Measurements from ENCODE around the gene TANGO2.

Gene TANGO2

GRCh38 chr22:20052309-20053259 is 31.7 kb downstream of the TANGO2 start:
- no peak for DNase-seq

GRCh38 chr22:20053407-20054033 is 32.6 kb downstream of the TANGO2 start:
- no peak for DNase-seq

DNA sequence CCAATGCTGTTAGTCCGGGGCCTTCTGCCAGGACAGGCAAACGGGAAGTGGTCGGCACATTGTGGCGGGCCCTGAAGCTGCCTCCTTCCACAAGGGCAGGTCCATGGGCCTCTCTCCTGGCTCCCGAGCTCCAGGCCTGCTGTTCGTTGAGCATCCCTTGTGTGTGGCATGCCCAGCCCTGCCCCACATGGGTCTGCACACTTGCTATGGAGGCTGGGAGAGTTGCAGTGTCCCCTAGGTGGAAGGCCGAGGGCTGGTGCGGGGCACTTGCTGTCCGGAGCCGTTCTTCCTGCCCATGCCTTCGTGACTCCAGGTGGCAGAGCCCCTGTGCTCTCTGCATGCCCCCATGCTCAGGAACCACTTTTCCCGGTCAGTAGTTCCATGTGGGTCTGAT is 33.1 kb downstream of the TANGO2 start:
- DNase-seq = no peak

DNA sequence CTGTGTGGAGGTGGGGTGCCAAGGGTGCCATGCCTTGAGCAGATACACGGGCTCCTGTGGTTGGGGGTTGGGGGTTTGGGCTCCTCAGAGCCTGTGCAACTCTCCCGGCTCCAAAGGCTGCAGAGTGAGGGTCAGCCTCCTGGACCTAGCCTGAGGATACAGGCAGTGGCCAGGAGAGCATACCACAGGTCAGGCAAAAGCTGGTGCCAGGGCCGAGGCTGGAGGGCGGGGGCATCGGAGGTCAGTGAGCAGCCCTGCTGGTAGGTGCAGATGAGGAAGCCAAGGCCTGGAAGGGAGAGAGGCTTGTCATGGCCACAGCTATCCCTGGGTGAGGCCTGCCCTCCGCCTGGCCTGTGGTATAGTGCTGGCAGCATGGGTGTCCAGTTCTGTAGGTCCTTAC is 33.6 kb downstream of the TANGO2 start:
- no peak for DNase-seq

GRCh38 chr22:20055144-20055543 is 34.2 kb downstream of the TANGO2 start:
- DNase-seq = no peak

- no peak for DNase-seq
Measured at GRCh38 chr22:20055654-20056053, 34.7 kb downstream of the TANGO2 start.

DNA sequence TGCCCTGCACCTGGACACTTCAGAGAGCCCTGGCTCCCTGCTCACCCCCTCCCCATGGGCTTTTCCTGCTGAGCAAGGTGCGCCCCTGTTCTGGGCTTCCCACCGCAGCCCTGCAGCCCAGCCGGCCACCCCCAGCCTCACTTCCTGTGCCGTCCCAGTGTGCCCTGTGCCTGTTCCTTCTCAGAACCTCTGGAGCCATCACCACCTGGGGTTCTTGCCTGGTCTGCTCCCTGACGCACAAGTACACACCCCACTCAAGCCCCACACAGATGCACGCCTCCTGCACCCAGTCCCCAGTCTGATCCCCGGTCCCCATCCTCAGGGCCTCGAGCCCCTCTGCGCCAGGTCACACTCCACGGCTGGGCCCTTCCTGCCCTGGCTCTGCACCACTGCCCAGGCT is 35.3 kb downstream of the TANGO2 start:
- no peak for DNase-seq

DNA sequence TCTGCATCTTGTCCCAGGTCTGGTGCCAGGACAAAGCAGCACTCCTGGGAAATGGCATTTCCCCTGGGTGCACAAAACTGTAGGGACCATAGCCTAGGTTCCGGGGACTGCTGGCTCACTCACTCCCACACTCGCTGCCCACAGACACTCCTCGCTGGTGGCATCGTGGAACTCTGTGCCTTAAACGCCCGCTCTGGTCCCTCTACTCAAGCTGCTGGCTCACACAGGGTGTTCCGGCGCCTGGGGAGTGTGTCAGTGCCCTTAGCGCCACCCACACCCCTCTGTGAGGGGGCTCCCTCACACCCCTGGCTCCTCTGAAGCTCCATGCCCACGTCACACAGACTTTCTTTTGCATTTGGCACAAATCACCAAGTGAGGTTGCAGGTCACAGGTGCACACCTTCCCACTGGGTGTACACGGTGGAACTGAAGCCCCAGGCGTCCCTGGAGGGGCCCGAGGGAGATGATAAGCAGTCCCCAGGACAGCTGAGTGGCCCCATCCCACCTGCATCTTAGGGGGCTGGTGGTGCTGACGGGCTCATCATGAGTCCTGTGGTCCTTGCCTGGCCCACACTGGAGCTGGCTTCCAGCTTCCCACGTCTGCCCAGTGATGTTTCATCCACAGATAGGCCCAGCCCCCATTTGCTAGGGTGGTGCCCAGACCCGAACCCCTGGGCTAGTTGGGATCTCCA is 35.9 kb downstream of the TANGO2 start:
- no peak for DNase-seq

DNA sequence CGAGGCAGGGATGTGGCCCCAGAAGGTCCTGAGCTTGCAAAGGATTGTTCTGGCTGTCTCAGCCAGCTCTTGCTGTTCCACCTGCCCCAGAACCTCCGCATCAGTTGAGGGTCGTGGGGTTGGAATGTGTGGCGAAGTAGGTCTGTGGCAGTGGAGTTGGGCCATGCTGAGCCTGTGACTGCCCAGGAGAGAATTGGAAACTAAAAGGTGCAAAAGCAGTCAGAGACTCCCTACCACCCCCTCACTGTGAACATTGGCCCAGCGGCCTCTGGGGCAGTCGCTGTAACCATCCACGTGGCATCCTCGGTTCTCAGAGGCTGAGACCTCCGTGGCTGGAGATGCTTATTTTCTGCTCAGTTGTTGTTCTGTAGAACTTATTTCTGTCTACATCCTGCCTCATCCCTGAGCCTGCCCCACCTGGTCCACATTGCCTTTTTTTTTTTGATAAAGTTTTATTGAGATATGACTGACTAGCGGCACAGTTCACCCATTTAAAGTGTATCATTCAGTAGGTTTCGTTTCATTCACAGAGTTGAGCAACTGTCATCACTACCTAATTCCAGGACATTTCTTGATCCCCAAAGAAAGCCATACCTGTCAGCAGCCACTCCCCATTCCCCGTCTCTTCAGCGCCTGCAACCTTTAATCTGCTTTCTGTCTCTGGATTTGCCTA is 36.8 kb downstream of the TANGO2 start:
- DNase-seq = no peak

DNA sequence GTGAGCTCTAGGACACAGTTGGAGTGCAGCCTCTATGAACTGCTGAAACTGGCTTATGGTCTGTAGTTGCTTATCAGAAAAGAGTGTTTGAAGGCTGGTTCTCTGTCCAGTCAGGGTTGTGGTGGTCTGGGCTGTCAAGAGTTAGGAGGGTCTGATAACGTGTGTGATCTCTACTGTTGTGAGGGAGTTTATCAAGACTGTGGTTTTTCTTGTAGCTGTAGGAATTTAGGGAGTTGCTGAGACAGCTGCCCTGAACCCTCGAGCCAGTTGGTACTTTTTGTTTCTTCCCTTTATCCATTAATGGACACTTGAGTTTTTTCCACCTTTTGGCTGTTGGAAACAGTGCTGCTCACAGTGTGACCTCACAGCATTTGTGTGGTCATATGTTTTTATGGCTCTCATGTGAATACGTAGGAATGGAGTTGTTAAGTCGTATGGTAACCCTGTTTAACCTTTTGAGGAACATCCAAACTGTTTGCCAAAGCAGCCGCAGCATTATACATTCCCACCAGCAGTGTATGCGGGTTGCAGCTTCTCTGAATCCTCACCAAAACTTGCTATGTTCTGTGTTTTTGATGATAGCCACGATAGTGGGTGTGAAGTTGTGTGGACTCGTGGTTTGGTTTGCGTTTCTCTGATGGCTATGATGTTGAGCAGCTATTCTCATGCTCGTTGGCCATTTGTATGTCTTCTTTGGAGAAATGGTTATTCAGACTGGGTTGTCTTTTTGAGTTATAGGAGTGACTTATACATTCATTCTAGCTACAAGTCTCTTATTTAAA is 38.3 kb downstream of the TANGO2 start:
- no peak for DNase-seq

DNA sequence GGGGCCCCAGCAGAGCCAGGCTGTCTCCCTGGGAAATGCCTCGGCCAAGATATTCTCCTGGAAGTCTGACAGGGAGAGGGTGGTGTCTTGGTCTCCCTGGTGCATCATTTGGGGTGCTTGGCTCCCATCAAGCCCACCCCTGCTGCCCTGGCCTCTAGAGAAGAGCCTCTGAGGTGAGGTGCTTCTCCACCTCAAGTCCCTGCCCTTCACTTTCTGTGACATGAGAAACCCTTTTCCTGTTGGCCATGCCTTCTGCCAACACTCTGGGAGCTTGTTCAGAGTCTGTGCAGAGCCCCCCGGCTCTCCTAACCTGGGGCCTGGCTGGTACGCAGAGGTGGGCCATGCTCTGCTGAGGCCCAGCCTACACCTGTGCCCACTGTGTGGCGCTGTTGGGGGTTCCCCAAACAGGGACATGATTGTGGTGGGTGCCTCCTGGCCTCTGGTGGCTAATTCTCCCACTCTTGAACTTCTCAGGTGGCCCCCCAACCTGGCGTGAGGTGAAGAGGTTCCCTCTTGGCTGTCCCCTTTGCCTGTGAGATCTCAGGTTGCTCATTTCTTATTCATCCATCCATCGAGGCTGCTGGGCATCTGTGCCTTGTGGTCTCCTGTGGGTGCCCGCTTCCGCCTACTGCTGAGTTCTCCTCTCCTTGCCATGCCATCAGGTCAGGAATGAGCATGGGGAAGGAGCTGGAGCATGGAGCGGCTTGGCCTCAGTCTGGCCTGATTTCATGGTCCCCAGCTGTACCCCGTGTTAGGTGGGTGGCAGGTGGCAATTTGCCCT is 40.0 kb downstream of the TANGO2 start:
- no peak for DNase-seq

DNA sequence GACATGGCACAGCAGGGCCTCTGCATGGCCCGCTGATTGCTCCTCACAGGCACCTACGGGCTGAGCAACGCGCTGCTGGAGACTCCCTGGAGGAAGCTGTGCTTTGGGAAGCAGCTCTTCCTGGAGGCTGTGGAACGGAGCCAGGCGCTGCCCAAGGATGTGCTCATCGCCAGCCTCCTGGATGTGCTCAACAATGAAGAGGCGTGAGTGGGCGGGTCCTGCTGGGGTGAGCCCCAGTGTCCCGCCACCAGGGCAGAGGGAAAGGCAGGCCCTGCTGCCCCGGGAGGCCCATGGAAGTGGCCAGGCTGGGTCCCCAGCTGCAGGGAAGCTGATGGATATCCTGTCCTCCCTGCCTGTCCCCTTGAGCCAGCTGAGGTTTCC is 40.6 kb downstream of the TANGO2 start:
- no peak for DNase-seq

DNA sequence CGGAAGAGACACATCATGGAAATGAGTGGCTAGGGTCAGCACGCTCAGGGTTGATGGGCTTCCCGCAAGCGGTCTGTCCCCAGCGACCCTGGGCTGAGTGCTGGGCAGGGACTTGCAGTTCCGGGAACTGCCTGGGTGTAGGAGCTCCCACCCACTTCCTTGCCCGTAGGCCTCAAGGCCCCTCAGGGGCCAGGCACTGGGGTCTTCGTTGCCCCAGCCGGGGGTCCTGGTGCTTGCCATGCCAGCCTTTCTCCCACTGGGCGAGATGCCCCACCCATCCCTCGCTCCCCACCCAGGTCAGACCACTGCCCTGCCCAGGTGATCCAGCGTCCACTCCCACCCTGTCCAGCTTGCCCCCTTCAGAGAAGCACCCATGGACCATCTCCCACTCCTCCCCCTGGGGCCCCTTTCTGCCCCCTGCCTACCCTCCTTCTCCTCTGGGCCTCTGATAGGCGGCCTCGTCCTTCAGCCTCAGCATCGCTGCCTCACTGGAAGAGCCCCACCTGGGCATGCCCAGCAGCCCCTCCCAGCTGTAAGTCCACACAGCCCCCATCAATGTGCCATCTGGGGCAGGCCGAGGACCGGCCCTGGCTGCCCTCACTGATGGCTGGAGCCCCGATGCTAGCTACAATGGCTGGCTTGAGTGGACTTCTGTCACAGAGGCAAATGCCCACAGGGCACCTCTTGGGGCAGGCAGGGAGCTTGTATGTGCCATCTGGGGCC is 41.3 kb downstream of the TANGO2 start:
- no peak for DNase-seq

DNA sequence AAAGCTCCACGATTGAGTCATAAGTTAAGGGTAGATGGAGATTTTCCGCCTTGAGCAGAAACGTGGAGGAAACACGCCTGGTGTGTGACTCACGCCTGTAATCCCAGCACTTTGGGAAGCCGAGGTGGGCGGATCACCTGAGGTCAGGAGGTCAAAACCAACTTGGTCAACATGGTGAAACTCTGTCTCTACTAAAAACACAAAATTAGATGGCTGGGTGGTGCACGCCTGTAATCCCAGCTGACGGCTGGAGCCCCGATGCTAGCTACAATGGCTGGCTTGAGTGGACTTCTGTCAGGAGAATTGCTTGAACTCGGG is 41.8 kb downstream of the TANGO2 start:
- DNase-seq = no peak

DNA sequence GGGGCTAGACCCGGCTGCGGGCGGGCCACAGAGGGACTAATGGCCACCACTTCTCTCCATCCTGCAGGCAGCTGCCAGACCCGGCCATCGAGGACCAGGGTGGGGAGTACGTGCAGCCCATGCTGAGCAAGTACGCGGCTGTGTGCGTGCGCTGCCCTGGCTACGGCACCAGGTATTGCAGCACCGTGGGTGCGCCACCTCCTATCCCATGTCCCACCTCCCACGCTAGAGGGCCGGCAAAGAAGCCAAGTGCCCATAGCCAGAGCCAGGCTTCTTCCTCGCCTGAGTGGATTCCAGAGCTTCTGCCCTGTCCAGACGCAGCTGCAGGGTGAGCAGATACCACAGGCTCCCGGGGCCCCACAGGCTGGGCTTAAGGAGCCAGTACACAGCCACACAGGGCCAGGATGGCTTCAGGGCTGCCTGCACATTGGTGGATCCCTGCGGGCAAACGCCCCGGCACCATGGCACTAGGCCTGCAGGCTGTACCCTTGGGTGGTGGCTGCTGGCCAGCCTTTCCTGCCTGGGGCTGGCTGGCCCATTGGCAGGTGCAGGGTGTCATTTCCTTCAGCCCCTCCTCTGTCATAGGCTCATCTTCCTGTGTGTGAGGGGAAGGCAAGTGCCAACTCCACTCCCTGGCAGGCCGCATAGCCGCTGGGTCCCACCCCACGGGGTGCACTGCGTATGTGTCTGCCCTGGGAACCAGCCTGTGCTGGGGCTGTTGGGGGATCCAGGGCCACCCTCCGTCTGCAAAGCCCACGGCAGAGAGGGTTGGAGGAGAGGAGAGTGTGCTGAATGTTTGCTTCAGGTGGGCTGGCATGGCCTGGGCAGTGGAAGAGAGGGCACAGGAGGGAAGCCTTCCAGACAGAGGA is 42.6 kb downstream of the TANGO2 start:
- DNase-seq = no peak

- no peak for DNase-seq
Measured at GRCh38 chr22:20064140-20064480, 43.2 kb downstream of the TANGO2 start.

- no peak for DNase-seq
Measured at GRCh38 chr22:20064545-20065262, 43.8 kb downstream of the TANGO2 start.

DNA sequence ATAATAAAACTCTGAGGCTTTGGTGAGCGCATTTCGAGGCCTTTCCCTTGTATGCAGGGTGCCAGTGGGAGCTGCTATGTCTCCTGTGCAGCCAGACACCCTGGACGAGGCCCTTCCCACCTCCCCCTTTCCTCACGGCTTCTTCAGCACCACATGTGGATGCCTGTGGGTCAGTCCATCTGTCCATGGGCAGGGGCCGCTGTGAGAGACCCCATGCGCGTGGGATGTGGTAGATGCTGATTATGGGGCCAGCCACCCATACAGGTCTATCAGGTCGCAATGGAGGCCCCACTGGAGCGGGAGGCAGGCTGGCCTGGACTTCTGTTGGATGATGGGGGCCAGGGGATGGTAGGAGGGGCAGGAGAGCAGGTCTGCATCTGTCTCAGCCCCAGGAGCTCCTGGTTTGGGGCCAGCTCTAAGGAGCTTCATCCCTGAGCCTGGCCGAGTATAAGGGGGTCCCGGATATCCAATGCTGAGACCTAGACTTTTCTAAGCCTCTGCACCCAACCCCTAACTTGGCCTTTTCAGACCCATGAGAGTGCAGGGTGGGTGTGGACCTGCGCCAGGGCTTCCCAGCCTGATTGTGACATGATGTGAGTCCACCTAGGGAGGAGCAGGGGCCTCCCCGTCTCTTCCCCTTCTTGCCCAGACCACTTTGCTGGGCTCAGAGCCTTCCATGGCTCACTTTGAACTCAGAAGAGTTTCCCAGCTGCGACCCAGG is 45.1 kb downstream of the TANGO2 start:
- no peak for DNase-seq

All from stimulated activated naive CD4-positive, alpha-beta T cell treated with Interleukin-2 at 50 U/mL for 16 hours (primary cell).